K562 (cell line): ENCODE data around the gene RSU1. TPM values are rescaled to one million over a fixed set of nuclear protein-coding genes. Genes with fewer than 3 reads are reported as not detected.

Experiments used
- ATAC-seq: fragments of 200-7000 bp; cut with Tn5 transposase; 3 replicates; pipeline ENCODE4 v1.9.1; 2020; ENCODE audit warnings: moderate library complexity
- BruUV-seq: library from RNA; stranded (reverse); fragments of 400-500 nt; replicated peaks from 2 replicates; lab custom pipeline; 2021; lab: Mats Ljungman, UMichigan
- CTCF ChIA-PET: fragments of 300-600 bp; formaldehyde crosslinking; extraction: SDS; loops from one replicate; lab custom pipeline; 2021; ENCODE audit warnings: low intra/inter-chr PET ratio; lab: Yijun Ruan, JAX
- POLR2A ChIA-PET: fragments of 300-600, 350-650 bp; sonication (Branson Sonifier 250); formaldehyde crosslinking; extraction: SDS; loops from one replicate; lab custom pipeline; 2021; ENCODE audit warnings: antibody characterized with exemption, inconsistent platforms; lab: Yijun Ruan, JAX
- DNase-seq, 4 experiments: peaks; one replicate each; pipeline versions ENCODE4 v3.0.0 to v3.0.0-alpha.2; 2011 to 2018; ENCODE audit warnings: low spot score in 3 of 4, mixed read lengths in 3 of 4; ENCODE audit errors: extremely low read depth in 1 of 4
- FAIRE-seq: peaks from 2 replicates; lab custom pipeline; 2011; peaks lifted over from hg19 to GRCh38; lab: Jason Lieb, UNC
- H2AFZ ChIP-seq: 2 replicates; pipeline ENCODE4 v1.6.0; 2011; ENCODE audit warnings: low read depth, low read length, control low read depth, inconsistent platforms
- H3K27ac ChIP-seq: fragments of 200-600 bp; 3 replicates; pipeline ENCODE4 v1.8.0; 2011; ENCODE audit warnings: low read depth, mild to moderate bottlenecking, control low read depth, inconsistent platforms, low read length, moderate library complexity, mixed read lengths; ENCODE audit errors: extremely low read depth
- H3K27me3 ChIP-seq, 2 experiments: fragments of 300-600 bp in 1 of 2; 2 replicates in 1 of 2; 3 replicates in 1 of 2; pipeline versions ENCODE4 v1.6.0 to v1.8.0; 2011; ENCODE audit warnings: inconsistent platforms in 2 of 2, low read length in 2 of 2, mild to moderate bottlenecking in 1 of 2, mixed read lengths in 1 of 2, moderate library complexity in 1 of 2; ENCODE audit not compliant: control insufficient read depth in 2 of 2, insufficient read depth in 2 of 2
- H3K36me3 ChIP-seq: fragments of 300-600 bp; 3 replicates; pipeline ENCODE4 v1.8.0; 2011; ENCODE audit warnings: mild to moderate bottlenecking, low read length, inconsistent platforms; ENCODE audit not compliant: control insufficient read depth, insufficient read depth
- H3K4me1 ChIP-seq, 2 experiments: fragments of 200-600 bp in 1 of 2; replicated peaks in 1 of 2; 2 replicates in 1 of 2; 3 replicates in 1 of 2; pipeline versions ENCODE4 v1.5.1 to v1.8.0; 2011; ENCODE audit warnings: inconsistent platforms in 2 of 2, low read length in 2 of 2, mild to moderate bottlenecking in 1 of 2, mixed read lengths in 1 of 2, moderate library complexity in 1 of 2; ENCODE audit not compliant: control insufficient read depth in 2 of 2, insufficient read depth in 2 of 2
- H3K4me2 ChIP-seq: 2 replicates; pipeline ENCODE4 v1.6.1; 2011; ENCODE audit warnings: low read length, control low read depth, inconsistent platforms, mixed read lengths; ENCODE audit not compliant: insufficient read depth
- H3K4me3 ChIP-seq: fragments of 200-600 bp; sonication (generic), shearing (Covaris generic); 2 replicates; pipeline ENCODE4 v1.5.1; 2016; ENCODE audit warnings: control low read depth, inconsistent platforms
- H3K79me2 ChIP-seq: fragments of 200-600 bp; 3 replicates; pipeline ENCODE4 v1.8.0; 2011; ENCODE audit warnings: low read length, inconsistent platforms; ENCODE audit not compliant: control insufficient read depth, insufficient read depth
- H3K9ac ChIP-seq, 2 experiments: 2 replicates each; pipeline versions ENCODE4 v1.6.0 to v1.6.1; 2011; ENCODE audit warnings: low read depth in 2 of 2, low read length in 2 of 2, control low read depth in 1 of 2, inconsistent platforms in 1 of 2, mild to moderate bottlenecking in 1 of 2, mixed read lengths in 1 of 2; ENCODE audit not compliant: insufficient read depth in 1 of 2
- H3K9me1 ChIP-seq: one replicate; pipeline ENCODE4 v1.6.0; 2011; ENCODE audit warnings: inconsistent platforms, mild to moderate bottlenecking, low read length, moderate library complexity; ENCODE audit not compliant: control insufficient read depth, insufficient read depth
- H3K9me3 ChIP-seq: replicated peaks from 2 replicates; pipeline ENCODE4 v1.5.1; 2011; ENCODE audit warnings: low read depth, low read length, inconsistent platforms; ENCODE audit not compliant: control insufficient read depth, insufficient read depth
- H4K20me1 ChIP-seq: replicated peaks from 2 replicates; pipeline ENCODE4 v1.6.1; 2011; ENCODE audit warnings: low read length, inconsistent platforms, mixed read lengths; ENCODE audit not compliant: control insufficient read depth, insufficient read depth
- CCAR2 ChIP-seq: fragments of 200-400 bp; formaldehyde crosslinking; IDR thresholded peaks from 2 replicates; pipeline ENCODE4 v1.6.1; 2017; ENCODE audit warnings: mild to moderate bottlenecking, low read depth, low read length
- DDX20 ChIP-seq: fragments of 450-650 bp; IDR thresholded peaks from 2 replicates; pipeline ENCODE4 v1.6.1; 2016; ENCODE audit warnings: missing genetic modification characterization, low read depth, mild to moderate bottlenecking, missing compliant biosample characterization, moderate library complexity
- MAFF ChIP-seq: IDR thresholded peaks from 2 replicates; pipeline ENCODE4 v1.6.1; 2012; ENCODE audit warnings: low read length, improper control_type of control experiment
- NKRF ChIP-seq: fragments of 450-650 bp; IDR thresholded peaks from 2 replicates; pipeline ENCODE4 v1.6.1; 2016; ENCODE audit warnings: borderline replicate concordance
- RBM22 ChIP-seq: fragments of 200-400 bp; formaldehyde crosslinking; IDR thresholded peaks from 2 replicates; pipeline ENCODE4 v1.6.1; 2018; ENCODE audit warnings: low read length, low read depth; ENCODE audit not compliant: poor library complexity, severe bottlenecking
- SETDB1 ChIP-seq: IDR thresholded peaks from one replicate; pipeline ENCODE4 v1.6.1; 2012; ENCODE audit warnings: low read length, control low read depth, inconsistent platforms
- STAG1 ChIP-seq: sonication (generic); formaldehyde crosslinking; IDR thresholded peaks from 2 replicates; pipeline ENCODE4 v1.5.0; 2020; ENCODE audit warnings: missing genetic modification reagents, borderline replicate concordance
- TCF3 ChIP-seq: sonication (generic); formaldehyde crosslinking; IDR thresholded peaks from 2 replicates; pipeline ENCODE4 v1.4.0; 2020; ENCODE audit warnings: mild to moderate bottlenecking, missing genetic modification reagents
- XRCC5 ChIP-seq: fragments of 200-400 bp; formaldehyde crosslinking; IDR thresholded peaks from 2 replicates; pipeline ENCODE4 v1.6.1; 2017; ENCODE audit warnings: low read depth, mild to moderate bottlenecking, low read length
- ZNF347 ChIP-seq: fragments of 450-650 bp; formaldehyde crosslinking; IDR thresholded peaks from 2 replicates; pipeline ENCODE4 v1.4.0; 2020; ENCODE audit warnings: low read depth, mild to moderate bottlenecking, moderate library complexity
- ZNF551 ChIP-seq: fragments of 250-450 bp; sonication (Bioruptor Pico); IDR thresholded peaks from 2 replicates; pipeline ENCODE4 v1.5.0; 2021; ENCODE audit warnings: mild to moderate bottlenecking, moderate library complexity
- WGBS: fragments of 100-300 bp; shearing (Covaris generic); methylation state at CpG from one replicate; pipeline ENCODE4 v1.1.6; 2016; ENCODE audit warnings: low coverage, mixed read lengths; ENCODE audit not compliant: insufficient coverage; ENCODE audit errors: missing lambda C conversion rate; 5-methylcytosine and 5-hydroxymethylcytosine counted together
- in situ Hi-C: fragments of 300-500 bp; cut with MboI; formaldehyde crosslinking; loops from 4 replicates; pipeline ENCODE4 v1.15.0; 2018; ENCODE audit warnings: inconsistent platforms, mixed read lengths
- intact Hi-C: fragments of 100-400 bp; cut with micrococcal nuclease; formaldehyde crosslinking; loops from 2 replicates; pipeline ENCODE4 v1.14.2; 2022
- polyA plus RNA-seq, 8 experiments: library from polyadenylated mRNA; depleted of rRNA in 4 of 8; stranded (reverse) in 5 of 8; unstranded in 3 of 8; fragments of >200 nt; fragmentation: Nextera tagmentation in 2 of 8; fragmentation: Illumina TruSeq in 1 of 8; extraction: Ambion mirVana in 2 of 8; extraction: Trizol in 1 of 8; gene quantifications; 2 replicates each; pipeline versions ENCODE4 v1.2.1 to v1.2.3, GENCODE V29; 2011 to 2014; ENCODE audit warnings: inconsistent platforms in 1 of 8, missing spikeins in 1 of 8
- total RNA-seq, 7 experiments: library from RNA; depleted of rRNA in 6 of 7; stranded (reverse); fragments of >200 nt in 6 of 7; fragmentation: Illumina TruSeq in 2 of 7; extraction: Trizol in 2 of 7; gene quantifications; 2 replicates each; pipeline versions ENCODE4 v1.2.1 to v1.2.3, GENCODE V29; 2011 to 2021; ENCODE audit warnings: low replicate concordance in 1 of 7
- TF ChIP-seq, protein P1 (sequence below): sonication (generic); formaldehyde crosslinking; IDR thresholded peaks from 2 replicates; pipeline ENCODE4 v1.9.0; 2022; ENCODE audit warnings: mild to moderate bottlenecking, missing genetic modification reagents

The RSU1 gene
- total and polyA plus RNA-seq, 9 of the 15 experiments (the other 6 are each of a cell fraction or from before 2014, with no cell fraction given): 18.8 to 67.3 (median 31.5) TPM

DNA sequence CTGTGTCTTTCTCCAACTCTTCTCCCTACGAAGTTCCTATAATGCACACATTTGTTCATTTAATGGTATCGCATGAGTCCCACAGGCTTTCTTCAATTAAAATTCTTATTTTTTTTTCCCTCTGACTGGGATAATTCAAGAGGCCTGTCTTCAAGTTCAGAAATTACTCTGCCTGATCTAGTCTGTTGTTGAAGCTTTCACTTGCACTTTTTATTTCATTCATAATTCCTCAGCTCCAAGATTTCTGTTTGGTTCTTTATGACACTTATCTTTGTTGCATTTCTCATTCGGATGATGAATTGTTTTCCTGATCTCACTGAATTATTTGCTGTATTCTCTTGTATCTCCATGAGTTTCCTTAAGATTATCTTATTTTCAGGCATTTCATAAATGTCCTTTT, 103.9 kb downstream of the RSU1 start:
- in situ Hi-C loops (no loop called here), intact Hi-C loops (no loop called here)
- no peak overlapping the region for H3K4me3 ChIP-seq
- WGBS: 94% methylated on average over 3 of the region's 3 CpGs
- H3K27ac ChIP-seq: no peak overlapping the region
- FAIRE-seq: no peak
- H3K27me3 ChIP-seq: no peaks in the 10 kb centered on the region
- no peaks in the 10 kb centered on the region; a peak in 1 of 5 replicates for H3K4me1 ChIP-seq
- BruUV-seq: no TSS peak
- H3K4me2 ChIP-seq: no peak overlapping the region
- H3K9me3 ChIP-seq: no peaks in the 10 kb centered on the region
- POLR2A ChIA-PET: no interaction called here
- TF ChIP-seq STAG1 (CRISPR knock-in tag) (no peak), SETDB1 (no peak), ZNF551 (CRISPR knock-in tag) (no peak), CCAR2 (no peak), XRCC5 (no peak), MAFF (no peak), RBM22 (no peak), ZNF347 (no peak), DDX20 (tag) (no peak), NKRF (no peak), TCF3 (CRISPR knock-in tag) (no peak)
- TF ChIP-seq, protein P1, sequence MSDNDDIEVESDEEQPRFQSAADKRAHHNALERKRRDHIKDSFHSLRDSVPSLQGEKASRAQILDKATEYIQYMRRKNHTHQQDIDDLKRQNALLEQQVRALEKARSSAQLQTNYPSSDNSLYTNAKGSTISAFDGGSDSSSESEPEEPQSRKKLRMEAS: no peak
- TF ChIP-seq, all 486 proteins: peak for 0
- ATAC-seq (no peak), DNase-seq (no peak)
- H3K9me1 ChIP-seq: no peaks in the 10 kb centered on the region
- CTCF ChIA-PET: no interaction called here
- H3K79me2 ChIP-seq: no peaks in the 10 kb centered on the region
- H3K36me3 ChIP-seq: no peaks in the 10 kb centered on the region
- no peak overlapping the region for H3K9ac ChIP-seq
- H2AFZ ChIP-seq: no peak overlapping the region
- H4K20me1 ChIP-seq: no peaks in the 10 kb centered on the region
